Mesothelial cell of epicardium (in vitro differentiated cells): ENCODE data around the gene ARL15. TPM values are rescaled to one million over a fixed set of nuclear protein-coding genes. Genes with fewer than 3 reads are reported as not detected.

ENCODE experiments used
- DNase-seq, 2 experiments: peaks; one replicate each; pipeline ENCODE4 v3.0.0; 2021; ENCODE audit warnings: low spot score in 2 of 2; ENCODE audit not compliant: unreplicated experiment in 2 of 2
- H3K27ac Mint-ChIP-seq: 2 replicates; pipeline ENCODE4 v1.8.0; 2021; ENCODE audit warnings: mixed read lengths
- H3K27me3 Mint-ChIP-seq: 2 replicates; pipeline ENCODE4 v1.8.0; 2021; ENCODE audit warnings: low read depth, mixed read lengths
- H3K36me3 Mint-ChIP-seq: 2 replicates; pipeline ENCODE4 v1.8.0; 2021; ENCODE audit warnings: mixed read lengths
- H3K4me1 Mint-ChIP-seq: 2 replicates; pipeline ENCODE4 v1.8.0; 2021; ENCODE audit warnings: mixed read lengths
- H3K4me3 Mint-ChIP-seq: 2 replicates; pipeline ENCODE4 v1.8.0; 2021; ENCODE audit warnings: mild to moderate bottlenecking, moderate library complexity, mixed read lengths
- H3K9me3 Mint-ChIP-seq: 2 replicates; pipeline ENCODE4 v1.8.0; 2021; ENCODE audit warnings: mixed read lengths
- total RNA-seq: library from RNA; stranded (reverse); gene quantifications from 3 replicates; pipeline ENCODE4 v1.2.1, GENCODE V29; 2021
- TF ChIP-seq, protein P1 (sequence below): fragments of 200-600 bp; sonication (generic); IDR thresholded peaks from one replicate; pipeline ENCODE4 v1.5.0; 2021; ENCODE audit warnings: antibody characterized with exemption; ENCODE audit not compliant: unreplicated experiment

The ARL15 gene
- total RNA-seq, 1 donor from 2014 or later, result 24.8 TPM

DNA sequence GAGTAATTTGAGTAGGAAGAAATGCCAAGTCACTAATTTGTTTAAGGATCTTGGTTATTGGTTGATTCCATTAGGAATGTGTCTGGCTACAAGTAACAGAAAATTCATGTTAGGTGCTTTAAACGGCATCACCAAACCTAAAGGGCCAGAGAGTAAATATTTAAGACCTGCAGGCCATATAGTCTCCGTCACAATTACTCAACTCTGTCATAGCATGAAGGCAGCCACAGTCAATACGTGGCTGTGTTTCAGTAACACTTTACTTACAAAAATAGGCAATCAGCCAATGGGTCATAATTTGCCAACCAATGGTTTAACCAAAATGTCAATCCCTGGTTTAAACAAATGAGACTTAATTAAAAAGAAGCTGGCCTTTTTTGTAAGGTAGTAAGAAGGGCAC is 98.5 kb downstream of the ARL15 start:
- no peak for DNase-seq
- Mint-ChIP-seq H3K36me3 (no peaks in the 10 kb centered on the region), H3K9me3 (no peaks in the 10 kb centered on the region), H3K4me3 (no peak overlapping the region), H3K4me1 (peaks cover 51% of the 10 kb centered on the region), H3K27ac (no peak overlapping the region), H3K27me3 (no peaks in the 10 kb centered on the region)
- TF ChIP-seq, protein P1, sequence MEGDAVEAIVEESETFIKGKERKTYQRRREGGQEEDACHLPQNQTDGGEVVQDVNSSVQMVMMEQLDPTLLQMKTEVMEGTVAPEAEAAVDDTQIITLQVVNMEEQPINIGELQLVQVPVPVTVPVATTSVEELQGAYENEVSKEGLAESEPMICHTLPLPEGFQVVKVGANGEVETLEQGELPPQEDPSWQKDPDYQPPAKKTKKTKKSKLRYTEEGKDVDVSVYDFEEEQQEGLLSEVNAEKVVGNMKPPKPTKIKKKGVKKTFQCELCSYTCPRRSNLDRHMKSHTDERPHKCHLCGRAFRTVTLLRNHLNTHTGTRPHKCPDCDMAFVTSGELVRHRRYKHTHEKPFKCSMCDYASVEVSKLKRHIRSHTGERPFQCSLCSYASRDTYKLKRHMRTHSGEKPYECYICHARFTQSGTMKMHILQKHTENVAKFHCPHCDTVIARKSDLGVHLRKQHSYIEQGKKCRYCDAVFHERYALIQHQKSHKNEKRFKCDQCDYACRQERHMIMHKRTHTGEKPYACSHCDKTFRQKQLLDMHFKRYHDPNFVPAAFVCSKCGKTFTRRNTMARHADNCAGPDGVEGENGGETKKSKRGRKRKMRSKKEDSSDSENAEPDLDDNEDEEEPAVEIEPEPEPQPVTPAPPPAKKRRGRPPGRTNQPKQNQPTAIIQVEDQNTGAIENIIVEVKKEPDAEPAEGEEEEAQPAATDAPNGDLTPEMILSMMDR, result no peak

DNA sequence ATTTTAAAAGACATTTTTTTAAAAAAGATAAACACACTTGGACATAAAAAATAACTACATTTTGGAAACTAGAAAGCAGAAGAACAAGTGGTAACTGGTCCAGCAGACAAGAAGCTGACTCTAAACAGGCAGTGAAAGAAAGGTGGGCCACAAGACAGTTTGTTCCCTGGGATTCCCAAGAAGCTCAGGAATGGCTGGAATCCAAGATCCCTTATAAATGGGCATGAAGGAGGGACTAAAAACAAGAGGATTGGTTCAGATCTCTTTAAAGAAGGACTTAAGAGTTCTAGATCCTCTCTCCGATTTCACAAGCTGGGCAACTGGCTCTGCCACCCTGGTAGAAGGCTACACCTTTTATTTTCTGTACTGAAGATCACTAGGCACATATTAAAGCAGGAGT is 102.8 kb downstream of the ARL15 start:
- no peak overlapping the region for H3K27ac Mint-ChIP-seq
- H3K36me3 Mint-ChIP-seq, result no peaks in the 10 kb centered on the region
- H3K27me3 Mint-ChIP-seq, result no peaks in the 10 kb centered on the region

DNA sequence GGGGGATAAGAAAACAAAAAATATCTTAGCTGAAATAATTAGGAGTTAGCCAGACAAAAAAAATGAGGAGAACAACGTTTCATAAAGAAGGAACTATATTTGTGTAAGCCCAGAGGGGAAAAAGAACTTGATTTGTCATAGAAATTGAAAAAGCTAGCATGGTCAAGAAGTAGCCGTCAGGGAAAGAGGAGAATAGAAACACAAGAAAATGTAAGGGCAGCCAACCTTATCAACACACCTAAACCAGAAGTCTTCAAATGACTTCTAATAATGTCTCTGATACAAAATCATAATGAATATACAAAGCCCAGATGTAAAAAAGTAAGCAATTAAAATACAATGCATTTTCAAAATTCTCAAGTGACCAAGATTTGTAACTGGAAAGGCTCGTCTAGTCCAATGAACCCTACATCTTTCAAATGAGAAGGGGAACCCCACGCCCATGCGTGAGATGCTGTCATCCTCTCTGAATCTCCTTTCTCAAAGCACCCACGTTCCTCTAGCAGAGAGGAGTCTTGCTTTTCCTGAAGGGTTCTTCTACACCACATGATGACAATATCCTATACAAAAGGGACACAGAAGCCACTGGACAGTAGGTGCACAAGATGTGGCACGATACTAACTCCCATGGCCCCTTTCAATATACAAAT is 103.7 kb downstream of the ARL15 start:
- no peak for DNase-seq
- Mint-ChIP-seq H3K9me3 (peaks cover 9% of the 10 kb centered on the region), H3K36me3 (no peaks in the 10 kb centered on the region), H3K4me1 (peaks cover 11% of the 10 kb centered on the region), H3K27ac (no peak overlapping the region), H3K4me3 (no peak overlapping the region), H3K27me3 (no peaks in the 10 kb centered on the region)
- TF ChIP-seq, protein P1, result no peak

More for the DNA sequence above, 102.8 kb downstream of the ARL15 start:
- TF ChIP-seq, protein P1, result no peak
- no peak overlapping the region for H3K4me3 Mint-ChIP-seq
- H3K4me1 Mint-ChIP-seq, result peaks cover 20% of the 10 kb centered on the region
- peaks cover 3% of the 10 kb centered on the region for H3K9me3 Mint-ChIP-seq
- DNase-seq, result no peak

DNA sequence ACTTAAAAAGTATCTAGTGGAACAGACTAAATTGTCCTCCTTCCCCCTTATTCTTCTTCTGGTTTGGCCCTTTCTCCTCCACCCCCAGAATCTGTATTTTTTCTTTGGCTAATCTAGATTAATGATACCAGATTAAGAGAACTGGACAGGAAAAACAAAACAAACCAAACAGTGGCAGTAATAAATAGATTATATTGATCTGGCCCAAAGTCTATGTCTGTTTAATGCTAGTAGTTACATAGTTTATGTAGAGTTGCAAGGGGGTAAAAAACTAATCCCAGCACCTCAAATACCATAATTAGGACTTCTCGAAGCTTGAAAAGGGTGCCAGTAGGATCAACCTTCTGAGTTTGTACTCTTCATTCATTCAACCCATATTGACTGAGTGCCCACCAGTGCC is 104.5 kb downstream of the ARL15 start:
- Mint-ChIP-seq H3K9me3 (peaks cover 16% of the 10 kb centered on the region), H3K4me3 (no peak overlapping the region), H3K4me1 (peaks cover 7% of the 10 kb centered on the region), H3K27ac (no peak overlapping the region), H3K27me3 (no peaks in the 10 kb centered on the region), H3K36me3 (peaks cover 3% of the 10 kb centered on the region)
- TF ChIP-seq, protein P1, result no peak
- no peak for DNase-seq

DNA sequence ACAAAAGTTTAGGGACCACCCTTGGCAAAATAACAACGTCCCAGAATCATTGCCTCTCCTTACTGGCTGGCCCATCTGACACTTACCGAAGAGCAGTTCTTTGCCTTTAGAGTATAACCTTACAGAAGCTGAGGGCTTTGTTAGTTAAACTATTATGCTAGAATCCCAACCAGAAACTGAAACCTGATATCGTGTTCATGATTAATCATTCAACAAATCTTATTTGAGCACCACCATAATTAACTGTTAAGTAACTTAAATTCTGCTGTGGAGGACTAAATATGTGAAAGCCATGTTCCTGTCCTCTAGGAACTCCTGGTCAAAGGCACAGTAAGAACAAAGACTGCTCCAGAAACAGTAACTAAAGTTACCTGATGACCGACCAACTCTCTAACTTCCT is 104.9 kb downstream of the ARL15 start:
- DNase-seq, result no peak
- H3K27me3 Mint-ChIP-seq, result no peaks in the 10 kb centered on the region
- H3K4me1 Mint-ChIP-seq, result peaks cover 7% of the 10 kb centered on the region
- no peak overlapping the region for H3K4me3 Mint-ChIP-seq
- peaks cover 7% of the 10 kb centered on the region for H3K36me3 Mint-ChIP-seq
- TF ChIP-seq, protein P1, result no peak
- no peak overlapping the region for H3K27ac Mint-ChIP-seq
- peaks cover 21% of the 10 kb centered on the region for H3K9me3 Mint-ChIP-seq
